CD1c-positive myeloid dendritic cell (primary cell): ENCODE data around the gene TEX19.
"Not testable (repeated sequence)": the region's sequence is repeated elsewhere in the genome, so short reads cannot be mapped to it uniquely, and the experiment has no call there.

Experiments
- DNase-seq: peaks from one replicate; pipeline ENCODE4 v3.0.0-alpha.2; 2016; ENCODE audit errors: extremely low spot score

TEX19 gene

DNA sequence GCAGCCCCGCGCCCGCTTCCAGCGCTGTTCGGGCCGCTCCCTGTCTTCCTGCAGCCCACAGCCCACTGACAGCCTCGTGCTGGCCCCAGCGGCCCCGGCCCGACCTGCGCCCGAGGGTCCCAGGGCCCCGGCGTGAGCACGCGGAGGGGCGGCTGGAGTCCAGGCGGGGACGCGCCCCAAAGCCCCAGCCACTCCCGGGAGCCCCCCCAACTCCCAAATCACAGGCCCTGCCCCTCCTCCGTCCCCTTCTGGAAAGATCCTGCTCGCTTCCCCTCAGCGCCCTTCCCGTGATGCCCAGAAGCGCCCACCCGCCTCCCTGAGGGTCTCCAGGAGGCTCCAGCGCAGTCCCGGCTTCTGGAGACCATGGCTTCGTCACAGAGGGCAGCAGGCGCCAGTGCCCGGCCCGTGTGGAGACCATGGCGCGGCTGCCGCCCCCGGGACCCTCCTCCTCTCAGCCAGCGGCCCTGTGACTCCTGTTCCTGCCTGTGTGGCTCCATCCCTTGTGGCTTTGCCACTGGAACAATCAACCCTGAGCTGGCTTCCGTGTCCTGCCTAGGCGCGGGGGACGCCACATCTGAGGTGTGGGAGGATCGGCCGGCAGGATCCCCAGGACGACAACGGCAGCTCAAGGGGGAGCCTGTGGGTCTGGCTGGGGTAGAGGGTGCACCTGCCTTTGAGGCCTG, 16.5 kb downstream of the TEX19 start:
- DNase-seq = no peak

DNA sequence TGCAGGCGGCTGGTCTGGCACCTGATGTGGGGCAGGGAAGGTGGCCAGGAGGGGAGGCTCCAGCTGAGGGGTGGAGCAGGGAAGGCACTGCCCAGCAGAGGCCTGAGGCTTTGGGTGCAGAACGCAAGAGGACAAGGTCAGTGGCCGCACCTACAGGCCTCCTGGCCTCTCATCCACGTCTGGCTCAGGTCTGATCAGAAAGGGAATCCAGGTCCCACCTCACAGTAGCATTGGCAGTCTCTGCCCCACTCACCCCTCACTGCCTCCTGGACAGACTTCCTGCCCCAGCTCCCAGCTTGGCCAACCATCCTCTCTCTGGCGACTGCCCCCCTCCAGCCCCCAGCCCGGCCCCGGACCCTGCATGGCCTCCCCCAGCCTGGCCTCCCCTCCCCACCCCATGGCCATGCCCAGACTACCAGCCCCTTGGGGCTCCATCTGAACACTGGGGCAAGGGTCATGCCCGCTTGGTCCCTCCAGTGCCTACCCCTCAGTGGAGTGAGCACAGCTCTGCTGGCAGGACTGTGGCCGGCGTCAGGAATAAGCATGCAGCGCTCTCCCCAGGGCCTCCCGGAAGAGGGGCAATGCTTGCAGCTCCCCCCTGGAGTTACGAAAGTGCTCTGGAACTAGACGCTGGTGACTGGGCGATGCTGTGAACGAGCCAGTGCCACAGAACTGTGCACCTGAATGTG, 17.1 kb downstream of the TEX19 start:
- DNase-seq = no peak

DNA sequence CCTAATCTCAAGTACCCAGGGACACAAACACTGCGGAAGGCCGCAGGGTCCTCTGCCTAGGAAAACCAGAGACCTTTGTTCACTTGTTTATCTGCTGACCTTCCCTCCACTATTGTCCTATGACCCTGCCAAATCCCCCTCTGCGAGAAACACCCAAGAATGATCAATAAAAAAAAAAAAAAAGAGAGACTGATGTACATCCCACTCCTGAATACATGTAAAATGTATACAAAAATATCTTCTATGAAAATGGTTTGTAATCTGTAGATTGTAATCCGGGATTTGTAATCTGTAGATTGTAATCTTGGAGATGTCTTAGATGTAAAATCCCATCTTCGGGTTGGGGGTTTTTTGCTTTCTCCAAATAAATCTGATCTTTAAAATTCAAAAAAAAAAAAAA, 18.2 kb downstream of the TEX19 start:
- not testable (repeated sequence) for DNase-seq

DNA sequence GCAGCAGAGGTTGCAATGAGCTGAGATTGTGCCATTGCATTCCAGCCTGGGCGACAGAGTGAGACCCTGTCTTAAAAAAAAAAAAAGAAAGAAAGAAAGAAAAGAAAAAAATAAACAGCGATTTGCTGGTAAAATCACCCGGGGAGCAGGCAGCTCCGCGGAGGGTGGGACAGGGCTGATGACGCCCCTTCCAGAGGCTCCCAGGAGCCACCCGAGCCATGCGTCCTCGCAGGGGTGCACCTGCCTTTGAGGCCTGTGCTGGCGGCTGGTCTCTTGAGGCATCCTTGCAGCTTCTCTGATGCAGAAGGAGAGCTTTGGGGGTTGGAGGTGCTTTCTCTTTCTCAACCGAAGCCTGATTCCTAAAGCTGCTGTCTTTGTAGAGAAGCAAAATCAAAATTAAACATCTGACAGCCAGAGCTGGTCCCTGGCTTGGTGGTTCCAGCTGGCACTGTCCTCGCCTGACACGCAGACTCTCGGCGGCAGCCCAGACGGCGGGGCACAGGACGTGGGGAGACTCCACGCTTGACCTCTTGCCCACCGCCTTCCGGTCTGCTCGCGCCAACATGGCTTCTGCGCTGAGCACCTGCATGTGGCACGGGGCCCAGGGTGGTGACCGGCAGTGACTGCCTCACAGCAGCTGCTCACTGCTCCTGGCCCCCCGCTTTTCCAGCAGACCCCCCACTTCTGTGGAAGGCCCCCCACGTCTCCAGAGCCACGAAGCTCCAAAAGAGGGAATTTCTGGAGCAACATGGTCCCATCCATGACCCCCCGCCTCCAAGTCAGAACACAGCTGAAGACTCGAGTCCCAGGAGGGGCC, 19.1 kb downstream of the TEX19 start:
- no peak for DNase-seq

DNA sequence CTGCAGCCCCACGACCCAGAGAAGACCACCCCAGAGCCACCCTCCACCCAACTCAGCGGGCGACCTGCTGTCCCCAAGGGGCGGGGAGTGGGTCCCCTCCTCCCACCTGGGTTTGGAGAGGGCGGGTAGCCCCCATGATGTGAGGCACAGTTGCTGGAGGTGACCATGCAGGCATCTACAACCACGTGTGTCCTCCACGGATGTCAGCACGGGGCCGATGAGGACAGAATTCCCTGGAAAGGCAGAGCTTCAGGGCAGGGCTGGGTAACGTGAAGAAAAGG, 19.6 kb downstream of the TEX19 start:
- no peak for DNase-seq

DNA sequence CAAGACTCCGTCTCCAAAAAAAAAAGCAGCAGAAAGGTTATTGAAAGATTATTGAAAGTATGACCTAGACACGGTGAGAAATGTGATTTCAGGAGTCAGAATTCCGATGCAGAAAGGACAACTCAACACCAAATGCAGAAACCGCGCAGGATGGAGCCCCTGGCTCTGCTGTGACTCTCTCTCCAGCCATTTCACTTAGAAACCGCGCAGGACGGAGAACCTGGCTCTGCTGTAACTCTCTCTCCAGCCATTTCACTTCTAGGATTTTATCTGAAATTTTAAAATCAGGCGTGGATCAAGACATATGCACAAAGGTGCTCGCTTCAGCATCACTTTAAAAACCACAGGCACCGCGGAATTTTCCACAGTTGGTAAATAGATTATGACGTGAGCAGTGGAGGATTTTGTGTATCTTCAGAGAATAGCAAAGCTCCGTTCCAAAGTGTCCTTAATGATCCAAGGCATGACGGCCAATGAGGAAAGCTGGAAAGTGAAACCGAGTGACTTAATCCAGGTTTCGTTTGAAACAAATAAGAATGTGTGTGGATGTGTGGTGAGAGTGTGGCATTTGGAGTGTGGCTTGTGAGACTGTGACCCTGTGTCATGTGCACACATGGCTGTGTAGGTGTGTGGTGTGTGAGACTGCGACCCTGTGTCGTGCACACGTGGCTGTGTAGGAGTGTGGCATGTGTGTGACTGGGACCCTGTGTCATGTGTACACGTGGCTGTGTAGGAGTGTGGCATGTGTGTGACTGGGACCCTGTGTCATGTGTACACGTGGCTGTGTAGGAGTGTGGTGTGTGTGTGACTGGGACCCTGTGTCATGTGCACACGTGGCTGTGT, 22.0 kb downstream of the TEX19 start:
- DNase-seq = no peak

DNA sequence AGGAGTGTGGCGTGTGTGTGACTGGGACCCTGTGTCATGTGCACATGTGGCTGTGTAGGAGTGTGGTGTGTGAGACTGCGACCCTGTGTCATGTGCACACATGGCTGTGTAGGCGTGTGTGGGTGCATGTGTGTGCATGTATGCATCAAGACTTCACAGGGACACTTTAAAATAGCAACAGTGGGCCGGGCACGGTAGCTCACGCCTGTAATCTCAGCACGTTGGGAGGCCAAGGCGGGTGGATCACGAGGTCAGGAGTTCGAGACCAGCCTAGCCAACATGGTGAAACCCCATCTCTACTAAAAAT, 22.6 kb downstream of the TEX19 start:
- DNase-seq = not testable (repeated sequence)

DNA sequence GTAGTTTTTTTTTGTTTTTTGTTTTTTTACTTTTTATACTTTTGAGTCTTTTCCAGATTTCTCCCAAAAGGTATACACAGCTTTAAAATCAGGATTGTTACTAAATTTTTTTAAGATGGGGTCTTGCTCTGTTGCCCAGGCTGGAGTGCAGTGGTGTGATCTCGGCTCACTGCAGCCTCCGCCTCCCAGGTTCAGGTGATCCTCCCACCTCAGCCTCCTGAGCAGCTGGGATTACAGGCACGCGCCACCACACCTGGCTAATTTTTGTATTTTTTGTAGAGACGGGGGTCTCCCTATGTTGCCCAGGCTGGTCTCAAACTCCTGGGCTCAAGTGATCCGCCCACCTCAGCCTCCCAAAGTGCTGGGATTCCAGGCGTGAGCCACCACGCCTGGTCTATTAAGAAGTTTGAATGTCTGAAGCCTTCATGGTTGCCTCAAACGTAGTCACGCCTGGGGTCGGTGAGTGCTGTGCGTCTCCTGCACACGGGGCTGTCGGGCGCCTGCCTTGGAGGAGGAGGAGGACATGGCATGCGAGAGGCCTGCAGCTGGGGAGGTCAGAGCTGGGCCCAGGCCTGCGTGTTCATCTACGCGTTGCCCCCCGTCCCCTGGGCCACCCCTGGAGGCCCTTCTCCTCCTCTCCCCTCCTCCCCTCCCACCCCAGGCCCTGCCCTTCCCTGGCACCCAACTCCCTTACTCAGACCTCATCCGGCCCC, 23.3 kb downstream of the TEX19 start:
- not testable (repeated sequence) for DNase-seq

DNA sequence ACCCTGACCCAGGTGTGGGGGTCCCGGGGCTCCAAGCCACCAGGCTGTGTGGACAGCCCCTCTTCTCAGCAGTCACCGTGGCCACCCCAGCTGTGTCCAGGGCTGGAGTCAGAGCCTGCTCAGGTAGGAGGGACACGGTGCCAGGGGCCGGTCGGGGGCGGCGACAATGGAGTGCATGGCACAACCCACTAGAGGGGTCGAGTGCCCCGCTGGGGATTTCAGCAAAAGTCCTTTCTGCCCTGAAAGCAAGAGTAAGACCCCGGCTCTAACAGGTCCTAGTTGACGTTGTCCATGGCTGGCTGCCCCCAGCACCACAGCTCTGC, 23.8 kb downstream of the TEX19 start:
- no peak for DNase-seq

DNA sequence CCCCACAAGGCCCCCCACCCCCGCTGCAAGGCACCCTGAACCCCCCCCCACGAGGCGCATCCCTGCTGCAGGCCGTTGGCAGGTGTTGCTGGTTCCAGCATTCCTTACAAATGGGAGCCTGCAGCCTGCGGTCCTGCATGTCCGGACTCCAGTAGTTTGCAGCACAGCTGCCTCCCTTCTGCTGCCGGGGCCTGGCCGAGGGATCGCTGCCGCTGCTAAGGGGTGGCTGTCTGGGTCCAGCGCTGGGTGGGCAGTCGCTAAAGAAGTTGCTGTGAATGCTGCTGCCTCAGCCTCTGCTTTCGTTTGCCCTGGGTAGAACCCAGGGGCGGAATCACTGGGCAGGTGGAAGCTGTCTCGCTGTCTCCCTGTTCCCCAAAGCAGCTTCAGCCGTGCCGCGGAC, 24.4 kb downstream of the TEX19 start:
- no peak for DNase-seq

DNA sequence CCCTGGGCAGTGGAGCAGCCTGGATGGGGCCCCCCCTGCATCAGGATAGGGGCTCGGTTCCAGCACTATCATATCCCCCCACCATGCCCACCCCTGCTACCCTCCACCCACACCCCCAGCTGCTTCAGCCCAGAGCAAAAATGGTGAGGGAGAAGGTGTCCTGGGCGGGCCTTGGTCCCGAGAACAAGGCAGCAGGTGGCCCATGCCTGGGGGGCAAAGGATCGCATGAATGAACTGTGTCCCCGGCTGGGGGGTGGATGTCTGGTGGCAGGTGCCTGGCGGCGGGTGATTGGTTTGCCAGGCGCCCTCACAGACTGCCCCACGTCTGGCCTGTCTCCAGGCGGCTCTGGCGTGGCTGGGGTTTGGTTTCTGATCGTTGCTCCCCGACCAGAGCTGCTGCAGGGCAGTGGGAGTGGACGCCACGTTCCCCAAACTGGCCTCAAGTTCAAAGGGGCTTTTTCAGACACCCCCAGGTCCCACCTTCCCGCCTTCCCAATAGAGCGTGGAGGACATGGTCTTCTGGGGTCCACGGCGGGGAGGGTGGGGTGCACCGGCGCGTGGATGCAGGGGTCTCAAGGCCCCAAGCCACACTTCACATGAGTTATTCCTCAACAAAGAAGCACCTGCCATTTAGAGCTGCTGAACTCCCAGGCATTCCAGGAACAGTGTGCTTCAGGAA, 25.1 kb downstream of the TEX19 start:
- no peak for DNase-seq

DNA sequence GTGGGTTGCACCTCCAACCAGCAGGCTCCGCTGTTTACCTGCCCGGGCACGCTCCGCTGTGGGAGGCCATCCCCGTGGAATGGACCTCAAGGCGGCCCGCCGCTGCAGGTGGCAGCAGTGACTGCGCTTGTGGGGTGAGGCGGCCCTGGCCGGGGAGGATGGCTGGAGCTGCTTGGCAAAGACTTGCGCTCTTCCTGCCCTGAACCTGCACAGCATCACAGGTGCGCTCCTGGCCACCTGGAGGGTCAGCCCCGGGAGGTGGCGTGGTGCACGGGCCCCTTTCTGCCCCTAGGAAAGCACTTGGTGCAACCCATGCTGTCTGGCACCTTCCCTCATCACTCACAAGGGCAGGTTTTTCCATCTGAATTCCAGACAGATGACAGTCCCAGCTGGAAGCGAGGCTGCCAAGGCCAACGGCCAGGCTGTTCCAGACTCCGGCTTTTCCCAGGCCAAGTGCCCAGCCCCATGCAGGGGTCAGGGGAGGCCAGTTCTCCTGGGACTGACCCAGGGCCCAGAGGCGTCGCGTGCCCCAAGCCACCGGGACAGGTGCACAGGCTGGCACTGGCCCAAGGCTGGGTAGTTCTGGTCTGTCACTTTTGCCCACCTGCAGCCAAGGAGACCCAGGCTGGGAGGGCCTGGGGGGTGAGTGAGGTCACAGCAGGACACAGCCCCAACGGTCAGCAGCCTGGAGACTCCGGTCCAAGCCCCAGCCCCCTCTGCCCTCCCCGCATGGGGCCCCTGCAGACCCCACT, 25.9 kb downstream of the TEX19 start:
- DNase-seq = no peak

DNA sequence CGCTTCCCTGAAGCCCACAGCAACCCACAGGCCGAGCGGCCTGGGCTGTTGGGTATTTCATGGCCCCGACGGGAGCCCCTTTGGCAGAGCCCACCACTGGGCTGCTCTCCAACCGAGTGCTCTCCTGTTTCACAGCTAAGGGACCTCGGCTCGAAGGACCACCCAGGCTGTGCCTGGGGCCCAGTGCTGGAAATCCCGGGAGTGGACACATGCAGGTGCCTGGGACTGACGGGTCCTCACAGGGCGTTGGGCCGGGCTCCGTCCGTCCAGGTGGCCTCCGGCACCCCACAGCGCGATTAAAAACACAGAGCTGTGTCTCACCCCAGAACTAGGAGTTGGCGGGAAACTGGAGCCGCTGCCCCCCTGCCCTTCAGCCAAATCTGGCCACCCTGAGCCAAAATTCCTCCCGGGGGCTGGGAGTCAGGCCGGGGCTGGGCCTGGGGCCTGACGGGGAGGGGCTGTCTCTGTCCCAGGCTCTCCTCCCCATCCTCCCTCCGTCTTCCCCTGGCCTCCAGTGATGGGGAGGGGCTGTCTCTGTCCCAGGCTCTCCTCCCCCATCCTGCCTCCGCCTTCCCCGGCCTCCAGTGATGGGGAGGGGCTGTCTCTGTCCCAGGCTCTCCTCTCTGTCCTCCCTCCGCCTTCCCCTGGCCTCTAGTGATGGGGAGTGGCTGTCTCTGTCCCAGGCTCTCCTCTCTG, 26.7 kb downstream of the TEX19 start:
- no peak for DNase-seq

DNA sequence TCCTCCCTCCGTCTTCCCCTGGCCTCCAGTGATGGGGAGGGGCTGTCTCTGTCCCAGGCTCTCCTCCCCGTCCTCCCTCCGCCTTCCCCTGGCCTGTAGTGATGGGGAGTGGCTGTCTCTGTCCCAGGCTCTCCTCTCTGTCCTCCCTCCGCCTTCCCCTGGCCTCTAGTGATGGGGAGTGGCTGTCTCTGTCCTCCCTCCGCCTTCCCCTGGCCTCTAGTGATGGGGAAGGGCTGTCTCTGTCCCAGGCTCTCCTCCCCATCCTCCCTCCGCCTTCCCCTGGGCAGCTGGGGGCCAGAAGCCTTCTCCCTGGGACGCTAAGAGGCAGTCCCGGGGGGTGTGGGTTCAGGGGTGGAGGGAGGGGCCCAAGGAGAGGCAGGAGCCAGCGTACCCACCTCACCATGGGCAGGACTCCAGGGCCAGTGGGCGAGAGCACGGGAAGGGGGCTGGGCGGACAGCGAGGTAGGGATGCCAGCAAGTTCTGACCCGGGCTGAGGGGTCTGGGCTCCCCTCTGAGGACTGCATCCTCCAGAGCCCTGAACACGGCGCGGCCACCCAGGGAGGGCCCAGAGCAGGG, 27.3 kb downstream of the TEX19 start:
- DNase-seq = no peak

DNA sequence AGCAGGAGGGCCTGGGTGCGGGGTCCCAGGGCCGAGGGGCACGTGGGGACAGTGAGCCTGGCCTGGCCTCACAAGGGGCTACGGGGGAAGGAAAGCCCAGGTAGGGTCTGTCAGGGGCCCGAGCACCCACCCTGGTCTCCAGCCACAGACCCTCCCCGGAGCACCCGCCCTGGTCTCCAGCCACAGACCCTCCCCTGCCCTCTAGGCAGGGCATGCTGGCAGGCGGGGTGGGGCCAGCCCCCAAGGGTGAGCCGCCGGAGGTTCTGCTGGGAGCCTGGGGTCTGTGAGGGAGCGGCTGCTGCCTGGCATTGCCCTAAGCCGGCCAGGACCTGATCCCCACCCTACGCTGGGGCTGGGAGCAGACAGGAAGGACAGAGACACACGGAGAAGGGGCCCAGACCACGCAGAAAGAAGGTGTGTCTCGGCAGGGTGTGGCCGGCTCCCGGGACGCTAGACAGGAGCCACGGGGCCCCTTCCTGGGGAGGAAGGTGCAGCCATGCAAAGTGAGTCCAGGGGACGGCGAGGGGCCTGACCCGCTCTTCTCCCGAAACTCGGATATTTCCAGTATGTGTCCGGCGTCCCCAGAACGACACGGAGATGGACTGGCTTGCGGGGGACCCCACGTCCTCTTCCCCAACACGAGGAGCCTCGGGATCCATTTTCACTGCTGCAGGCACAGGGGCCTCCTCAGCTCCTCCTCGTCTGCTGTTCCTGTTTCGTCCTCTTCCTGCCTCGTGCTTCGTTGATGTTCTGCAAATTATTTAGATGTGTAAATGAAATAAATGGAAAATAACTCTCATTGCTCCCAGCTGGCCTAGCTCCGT, 28.0 kb downstream of the TEX19 start:
- no peak for DNase-seq

DNA sequence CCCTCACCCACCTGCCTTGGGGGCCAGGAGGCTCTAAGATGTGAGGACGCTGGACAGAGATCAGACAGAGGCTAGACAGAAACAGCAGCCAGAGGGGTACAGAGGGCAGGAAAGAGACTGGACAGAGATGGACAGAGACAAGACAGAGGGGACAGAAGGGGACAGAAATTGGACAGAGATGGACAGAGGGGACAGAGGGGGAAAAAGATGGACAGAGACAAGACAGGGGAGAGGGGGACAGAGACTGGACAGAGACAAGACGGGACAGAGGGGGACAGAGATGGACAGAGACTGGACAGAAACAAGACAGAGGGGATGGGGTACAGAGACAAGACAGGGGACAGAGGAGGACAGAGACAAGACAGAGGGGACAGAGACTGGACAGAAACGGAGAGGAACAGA, 28.7 kb downstream of the TEX19 start:
- DNase-seq = no peak

DNA sequence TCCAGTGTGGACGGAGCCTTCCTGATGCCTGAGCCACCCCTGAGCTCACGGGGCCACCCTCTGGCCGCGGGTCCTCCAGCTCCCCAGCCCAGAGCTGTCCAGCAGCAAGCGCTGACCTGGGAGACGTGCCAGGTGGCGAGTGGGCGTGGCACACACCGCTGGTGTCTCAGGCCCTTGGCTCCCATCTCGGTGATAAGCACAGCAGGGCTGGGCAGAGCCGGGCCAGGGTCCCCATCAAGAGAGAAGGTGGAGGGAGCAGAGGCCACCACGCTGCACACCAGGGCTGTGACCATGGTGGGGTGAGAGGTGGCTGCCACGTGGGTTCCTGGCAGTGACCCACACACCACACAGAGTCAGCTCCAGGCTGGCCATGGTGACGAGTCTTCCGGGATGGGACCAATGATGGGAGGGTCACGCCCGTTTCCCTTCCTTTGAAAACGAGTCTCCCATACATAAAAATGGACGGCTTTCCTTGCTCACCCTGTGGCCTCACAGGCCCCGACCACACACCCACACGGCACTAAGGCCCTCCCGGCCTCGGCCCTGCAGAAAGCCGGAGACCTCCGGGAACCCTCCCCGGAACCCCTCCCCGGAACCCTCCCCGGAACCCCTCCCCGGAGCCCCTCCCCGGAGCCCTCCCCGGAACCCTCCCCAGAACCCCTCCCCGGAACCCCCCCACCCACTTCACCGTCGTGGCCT, 29.3 kb downstream of the TEX19 start:
- no peak for DNase-seq

DNA sequence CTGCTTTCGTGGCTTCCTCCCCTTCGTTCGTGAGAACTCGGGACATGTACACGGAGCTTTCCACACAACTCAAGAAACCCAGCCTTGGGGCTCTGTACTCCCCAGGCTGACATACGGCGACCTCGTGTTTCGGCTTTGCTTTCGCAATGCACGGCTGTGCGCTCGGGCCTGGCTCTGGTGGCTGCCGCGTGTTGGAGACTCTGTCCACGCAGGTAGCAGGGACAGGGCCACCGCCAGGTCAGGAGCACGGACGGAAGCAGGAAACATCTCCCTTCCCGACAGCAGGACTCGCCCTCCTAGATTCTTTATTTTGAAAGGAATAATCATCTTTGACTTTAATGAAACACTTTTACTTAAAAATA, 29.9 kb downstream of the TEX19 start:
- no peak for DNase-seq
